Ovary (tissue), 9 donors: ENCODE results near the gene STK32C. TPM values are rescaled to one million over a fixed set of nuclear protein-coding genes. Genes with fewer than 3 reads are reported as not detected.

Experiments
- DNase-seq, 5 donors: peaks; one replicate each; pipeline ENCODE4 v3.0.0-alpha.2; 2019 to 2020
- H3K27ac ChIP-seq, 2 donors: fragments of 200-600 bp; one replicate each; pipeline versions ENCODE4 v1.5.1 to v1.8.0; 2019 to 2022
- H3K27me3 ChIP-seq: fragments of 200-600 bp; one replicate; pipeline ENCODE4 v1.8.0; 2022
- H3K36me3 ChIP-seq: fragments of 200-600 bp; sonication (generic); one replicate; pipeline ENCODE4 v1.5.1; 2019
- H3K4me1 ChIP-seq: one replicate; pipeline ENCODE4 v1.8.1; 2013; ENCODE audit warnings: mild to moderate bottlenecking, moderate library complexity; ENCODE audit not compliant: insufficient read depth
- H3K4me3 ChIP-seq: fragments of 200-600 bp; sonication (generic); one replicate; pipeline ENCODE4 v1.5.1; 2017
- H3K9me3 ChIP-seq, 2 donors: fragments of 200-600 bp in 1 of 2; sonication (generic) in 1 of 2; one replicate each; pipeline versions ENCODE4 v1.5.1 to v1.8.1; 2013 to 2019; ENCODE audit warnings: mild to moderate bottlenecking in 1 of 2, moderate library complexity in 1 of 2
- CTCF ChIP-seq, 3 donors: fragments of 450-650 bp in 2 of 3; fragments of 200-600 bp in 1 of 3; IDR thresholded peaks; one replicate each; pipeline versions ENCODE4 v1.5.1 to v1.8.0; 2016 to 2022; ENCODE audit warnings: antibody characterized with exemption in 3 of 3, mild to moderate bottlenecking in 1 of 3
- EP300 ChIP-seq: sonication (generic); formaldehyde crosslinking; IDR thresholded peaks from one replicate; pipeline ENCODE4 v1.6.1; 2017; ENCODE audit warnings: antibody characterized with exemption
- POLR2A ChIP-seq: fragments of 450-650 bp; IDR thresholded peaks from one replicate; pipeline ENCODE4 v1.6.1; 2017; ENCODE audit warnings: antibody characterized with exemption, mild to moderate bottlenecking, moderate library complexity
- WGBS, 3 donors: extraction: QIAGEN DNeasy Blood & Tissue Kit in 1 of 3; methylation state at CpG; one replicate each; pipeline versions ENCODE4 v1.1.5 to v1.1.7; 2013 to 2017; 5-methylcytosine and 5-hydroxymethylcytosine counted together
- intact Hi-C, 4 donors: fragments of 100-400 bp; cut with DNase I; formaldehyde crosslinking; loops; one replicate each; pipeline versions ENCODE4 v1.11.0 to v1.15.1; 2022 to 2023
- polyA plus RNA-seq, 2 donors: library from polyadenylated mRNA; stranded (reverse); fragments of 200-250 nt in 1 of 2; fragments of 350-450 nt in 1 of 2; fragmentation: Illumina TruSeq in 1 of 2; extraction: RNeasy Lipid Tissue Mini Kit (QIAGEN cat#74804) in 1 of 2; gene quantifications; one replicate each; pipeline ENCODE4 v1.2.3, GENCODE V29; 2013 to 2014
- total RNA-seq, 7 donors: library from RNA; depleted of rRNA in 2 of 7; stranded (reverse); fragments of >200 nt in 2 of 7; fragmentation: NEBNext Ultra II Directional in 3 of 7; extraction: Animal tissue kit (Norgen Biotek cat#: 25700) in 3 of 7; gene quantifications; one replicate each; pipeline versions ENCODE4 v1.1.0 to v1.2.4, GENCODE V29; 2016 to 2023
- donor health status: DM: no; HTN: no; CAD: no; lungs with moderate emphysema.
- donor health status: DM: no; HTN: no; CAD: no.
- donor health status: Bipolar disorder and iron deficiency.
- donor health status: DM: yes; HTN: yes; CAD: no.
- donor health status: DM: no; HTN: no; CAD: no.
- donor health status: DM: yes; HTN: yes; CAD: no.

STK32C gene
- total and polyA plus RNA-seq, 9 donors, result 2.6 to 13.8 (median 8.8) TPM

GRCh38 chr10:132282667-132283603 lies 24.8 kb downstream of the STK32C start:
- H3K27ac ChIP-seq, result no peak overlapping the region
- WGBS, 3 donors, result 38 to 52% (median 39%) methylated on average over 34 to 36 of the region's 36 CpGs
- peak in 1 of 5 donors; percentile 24 for DNase-seq
- no peaks in the 10 kb centered on the region for H3K27me3 ChIP-seq
- no peaks in the 10 kb centered on the region for H3K9me3 ChIP-seq
- intact Hi-C loops, result no loop called here
- no peak overlapping the region for H3K4me3 ChIP-seq
- H3K4me1 ChIP-seq, result peaks cover 2% of the 10 kb centered on the region
- TF ChIP-seq POLR2A, result no peak
- no peak for TF ChIP-seq CTCF (IDR thresholded peaks at IDR 0.05)
- no peak for TF ChIP-seq EP300
- no peaks in the 10 kb centered on the region for H3K36me3 ChIP-seq

- intact Hi-C loops, result no loop called here
- TF ChIP-seq CTCF (IDR thresholded peaks at IDR 0.05), result no peak
- no peak for TF ChIP-seq POLR2A
- no peak for TF ChIP-seq EP300
- Histone ChIP-seq H3K27me3 (no peaks in the 10 kb centered on the region), H3K4me3 (no peak overlapping the region), H3K27ac (no peak overlapping the region), H3K9me3 (no peaks in the 10 kb centered on the region), H3K36me3 (no peaks in the 10 kb centered on the region), H3K4me1 (peaks cover 2% of the 10 kb centered on the region)
- peak in 1 of 5 donors; percentile 25 for DNase-seq
- 63 to 75% (median 67%) methylated on average over 29 to 34 of the region's 34 CpGs for WGBS, 3 donors
Observed at GRCh38 chr10:132281915-132282666, 25.7 kb downstream of the STK32C start.

GRCh38 chr10:132280646-132281074 lies 27.1 kb downstream of the STK32C start:
- Histone ChIP-seq H3K27ac (no peak overlapping the region), H3K9me3 (no peaks in the 10 kb centered on the region), H3K36me3 (no peaks in the 10 kb centered on the region), H3K27me3 (no peaks in the 10 kb centered on the region), H3K4me1 (peaks cover 2% of the 10 kb centered on the region), H3K4me3 (no peak overlapping the region)
- peak in 1 of 5 donors; percentile 19 for DNase-seq
- WGBS, 3 donors, result 93 to 95% (median 94%) methylated on average over 20 of the region's 20 CpGs
- no peak for TF ChIP-seq POLR2A
- no peak for TF ChIP-seq CTCF (IDR thresholded peaks at IDR 0.05)
- TF ChIP-seq EP300, result no peak
- intact Hi-C loops, result no loop called here

- TF ChIP-seq EP300 (no peak), POLR2A (no peak), CTCF (IDR thresholded peaks at IDR 0.05) (no peak)
- H3K4me3 ChIP-seq, result no peak overlapping the region
- DNase-seq, result peak in 1 of 5 donors; percentile 21
- no peaks in the 10 kb centered on the region for H3K36me3 ChIP-seq
- H3K27me3 ChIP-seq, result no peaks in the 10 kb centered on the region
- 86 to 91% (median 87%) methylated on average over 43 of the region's 43 CpGs for WGBS, 3 donors
- H3K27ac ChIP-seq, result no peak overlapping the region
- no peaks in the 10 kb centered on the region for H3K9me3 ChIP-seq
- intact Hi-C loops, result no loop called here
- H3K4me1 ChIP-seq, result peaks cover 2% of the 10 kb centered on the region
Observed at GRCh38 chr10:132279873-132280645, 27.7 kb downstream of the STK32C start.
